Neural progenitor cell (in vitro differentiated cells): Measurements from ENCODE around the gene PRR33. TPM values are rescaled to one million over a fixed set of nuclear protein-coding genes. Genes with fewer than 3 reads are reported as not detected.

Experiments used
- DNase-seq: peaks from one replicate; pipeline ENCODE4 v3.0.0-alpha.2; 2016; ENCODE audit warnings: low spot score
- H2AFZ ChIP-seq: fragments of 200-600 bp; sonication (generic); replicated peaks from 2 replicates; pipeline ENCODE4 v1.6.1; 2016; ENCODE audit warnings: antibody characterized with exemption
- H3F3A ChIP-seq: fragments of 200-600 bp; sonication (generic); 2 replicates; pipeline ENCODE4 v1.6.1; 2016; ENCODE audit warnings: antibody characterized with exemption, low read depth
- H3K27ac ChIP-seq: fragments of 200-600 bp; sonication (generic); 2 replicates; pipeline ENCODE4 v1.5.1; 2016; ENCODE audit warnings: mild to moderate bottlenecking
- H3K27me3 ChIP-seq: fragments of 200-600 bp; sonication (generic); 2 replicates; pipeline ENCODE4 v1.6.1; 2016; ENCODE audit warnings: mild to moderate bottlenecking, moderate library complexity
- H3K36me3 ChIP-seq: fragments of 200-600 bp; sonication (generic); 2 replicates; pipeline ENCODE4 v1.5.1; 2016
- H3K4me1 ChIP-seq: fragments of 200-600 bp; sonication (generic); 2 replicates; pipeline ENCODE4 v1.6.1; 2016; ENCODE audit warnings: mixed run types
- H3K4me2 ChIP-seq: fragments of 200-600 bp; sonication (generic); 2 replicates; pipeline ENCODE4 v1.6.1; 2016
- H3K4me3 ChIP-seq: fragments of 200-600 bp; sonication (generic); 2 replicates; pipeline ENCODE4 v1.5.1; 2016
- H3K79me2 ChIP-seq: fragments of 200-600 bp; sonication (generic); 2 replicates; pipeline ENCODE4 v1.6.1; 2016; ENCODE audit warnings: low read depth
- H3K9ac ChIP-seq: fragments of 200-600 bp; sonication (generic); 2 replicates; pipeline ENCODE4 v1.6.1; 2016
- H3K9me3 ChIP-seq: fragments of 200-600 bp; sonication (generic); 2 replicates; pipeline ENCODE4 v1.5.1; 2016; ENCODE audit warnings: low read depth
- H4K20me1 ChIP-seq: fragments of 200-600 bp; sonication (generic); 2 replicates; pipeline ENCODE4 v1.6.1; 2016; ENCODE audit warnings: low read depth
- H3K27ac Mint-ChIP-seq: 3 replicates; pipeline ENCODE4 v1.8.0; 2021; ENCODE audit warnings: mixed read lengths
- H3K27me3 Mint-ChIP-seq: 2 replicates; pipeline ENCODE4 v1.8.0; 2022; ENCODE audit warnings: low read depth, mild to moderate bottlenecking, inconsistent platforms, moderate library complexity, mixed read lengths; ENCODE audit not compliant: insufficient read depth
- H3K36me3 Mint-ChIP-seq: 3 replicates; pipeline ENCODE4 v1.8.0; 2021; ENCODE audit warnings: mixed read lengths
- H3K4me1 Mint-ChIP-seq: 3 replicates; pipeline ENCODE4 v1.8.0; 2021; ENCODE audit warnings: mixed read lengths
- H3K4me3 Mint-ChIP-seq: 3 replicates; pipeline ENCODE4 v1.8.0; 2021; ENCODE audit warnings: mild to moderate bottlenecking, moderate library complexity, mixed read lengths
- H3K9me3 Mint-ChIP-seq: 3 replicates; pipeline ENCODE4 v1.8.0; 2020; ENCODE audit warnings: mixed read lengths
- CTCF ChIP-seq: fragments of 200-600 bp; sonication (generic); IDR thresholded peaks from 2 replicates; pipeline ENCODE4 v1.5.1; 2017; ENCODE audit warnings: antibody characterized with exemption, mild to moderate bottlenecking
- EZH2 ChIP-seq: fragments of 200-600 bp; sonication (generic); IDR thresholded peaks from 2 replicates; pipeline ENCODE4 v1.6.1; 2017; ENCODE audit warnings: antibody characterized with exemption, mild to moderate bottlenecking, moderate library complexity
- EZH2phosphoT487 ChIP-seq: fragments of 200-600 bp; sonication (generic); IDR thresholded peaks from 2 replicates; pipeline ENCODE4 v1.6.1; 2017; ENCODE audit warnings: antibody characterized with exemption
- total RNA-seq: library from RNA; depleted of rRNA; stranded (reverse); fragments of >200 nt; gene quantifications from 2 replicates; pipeline ENCODE4 v1.2.3, GENCODE V29; 2015; ENCODE audit warnings: low replicate concordance

The PRR33 gene
- total RNA-seq, 1 donor from 2014 or later, result not detected

- Histone ChIP-seq H3K9me3 (no peaks in the 10 kb centered on the region), H2AFZ (no peak overlapping the region), H4K20me1 (no peaks in the 10 kb centered on the region), H3K4me3 (no peak overlapping the region), H3K4me2 (no peak overlapping the region), H3K79me2 (no peaks in the 10 kb centered on the region), H3K36me3 (no peaks in the 10 kb centered on the region), H3K27me3 (no peaks in the 10 kb centered on the region), H3K4me1 (peaks cover 4% of the 10 kb centered on the region), H3K9ac (no peak overlapping the region), H3F3A (no peaks in the 10 kb centered on the region), H3K27ac (no peak overlapping the region)
- Mint-ChIP-seq H3K4me3 (no peak overlapping the region), H3K4me1 (peaks cover 12% of the 10 kb centered on the region), H3K27me3 (peaks cover 7% of the 10 kb centered on the region), H3K27ac (no peak overlapping the region), H3K9me3 (no peaks in the 10 kb centered on the region), H3K36me3 (no peaks in the 10 kb centered on the region)
- TF ChIP-seq EZH2 (no peak), CTCF (no peak)
- peak; percentile 1 for DNase-seq
These were observed 33.1 kb upstream of the PRR33 start for GRCh38 chr11:1924646-1925372.

- Mint-ChIP-seq H3K9me3 (no peaks in the 10 kb centered on the region), H3K4me1 (peaks cover 12% of the 10 kb centered on the region), H3K36me3 (no peaks in the 10 kb centered on the region), H3K4me3 (no peak overlapping the region), H3K27me3 (peaks cover 9% of the 10 kb centered on the region), H3K27ac (no peak overlapping the region)
- TF ChIP-seq EZH2phosphoT487 (no peak), CTCF (no peak), EZH2 (no peak)
- DNase-seq, result no peak
- Histone ChIP-seq H4K20me1 (no peaks in the 10 kb centered on the region), H3K9ac (no peak overlapping the region), H3F3A (no peaks in the 10 kb centered on the region), H3K36me3 (no peaks in the 10 kb centered on the region), H3K4me2 (no peak overlapping the region), H3K9me3 (no peaks in the 10 kb centered on the region), H3K79me2 (no peaks in the 10 kb centered on the region), H3K4me1 (peaks cover 4% of the 10 kb centered on the region), H2AFZ (no peak overlapping the region), H3K4me3 (no peak overlapping the region), H3K27ac (no peak overlapping the region), H3K27me3 (no peaks in the 10 kb centered on the region)
These were observed 32.5 kb upstream of the PRR33 start for GRCh38 chr11:1924181-1924580.

GRCh38 chr11:1923201-1923956 lies 31.7 kb upstream of the PRR33 start:
- Histone ChIP-seq H3F3A (no peaks in the 10 kb centered on the region), H3K36me3 (no peaks in the 10 kb centered on the region), H3K79me2 (no peaks in the 10 kb centered on the region), H4K20me1 (no peaks in the 10 kb centered on the region), H3K27ac (no peak overlapping the region), H3K4me3 (no peak overlapping the region), H2AFZ (no peak overlapping the region), H3K27me3 (no peaks in the 10 kb centered on the region), H3K4me1 (peaks cover 4% of the 10 kb centered on the region), H3K9me3 (no peaks in the 10 kb centered on the region), H3K9ac (no peak overlapping the region), H3K4me2 (no peak overlapping the region)
- H3K4me3 Mint-ChIP-seq, result no peak overlapping the region
- H3K9me3 Mint-ChIP-seq, result no peaks in the 10 kb centered on the region
- no peaks in the 10 kb centered on the region for H3K36me3 Mint-ChIP-seq
- TF ChIP-seq EZH2 (no peak), CTCF (no peak), EZH2phosphoT487 (no peak)
- H3K4me1 Mint-ChIP-seq, result peaks cover 12% of the 10 kb centered on the region
- DNase-seq, result no peak
- H3K27me3 Mint-ChIP-seq, result peaks cover 9% of the 10 kb centered on the region
- peak overlapping the region; percentile 5 for H3K27ac Mint-ChIP-seq
